Suprapubic skin (tissue), 4 donors: Measurements from ENCODE around the gene SLC4A8.

Source experiments
- CTCF ChIP-seq, 2 donors: fragments of 200-600 bp in 1 of 2; fragments of 450-650 bp in 1 of 2; sonication (generic) in 1 of 2; IDR thresholded peaks; one replicate each; pipeline ENCODE4 v1.5.1; 2016 to 2019; ENCODE audit warnings: antibody characterized with exemption in 2 of 2, mild to moderate bottlenecking in 1 of 2, moderate library complexity in 1 of 2
- POLR2A ChIP-seq, 2 donors: fragments of 450-650 bp; IDR thresholded peaks; one replicate each; pipeline ENCODE4 v1.6.1; 2017; ENCODE audit warnings: antibody characterized with exemption in 2 of 2, mild to moderate bottlenecking in 2 of 2, moderate library complexity in 2 of 2
- POLR2AphosphoS5 ChIP-seq, 3 donors: sonication (generic); formaldehyde crosslinking; IDR thresholded peaks; one replicate each; pipeline ENCODE4 v1.6.1; 2017; ENCODE audit warnings: antibody characterized with exemption in 3 of 3

- TF ChIP-seq CTCF (IDR thresholded peaks at IDR 0.05) = no peak
- no peak for TF ChIP-seq POLR2A (IDR thresholded peaks at IDR 0.05)
- TF ChIP-seq POLR2AphosphoS5 (IDR thresholded peaks at IDR 0.05) = no peak
These were observed 17.0 kb upstream of the SLC4A8 start for GRCh38 chr12:51407604-51408003.
